Activated T-cell treated with anti-CD3 and anti-CD28 coated beads, Interleukin-2, amount 50 U/mL, for 4 hours (primary cell): ENCODE data around the gene ELF1. TPM values are rescaled to one million over a fixed set of nuclear protein-coding genes. Genes with fewer than 3 reads are reported as not detected.

Source experiments
- ATAC-seq, 2 donors: fragments of 200-7000 bp; cut with Tn5 transposase; one replicate each; pipeline ENCODE4 v1.10.0; 2021
- DNase-seq: peaks from one replicate; pipeline ENCODE4 v3.0.0-alpha.2; 2020
- H3K27me3 Mint-ChIP-seq: one replicate; pipeline ENCODE4 v1.8.0; 2021; ENCODE audit warnings: low read depth, mixed read lengths
- H3K36me3 Mint-ChIP-seq: one replicate; pipeline ENCODE4 v1.8.0; 2022; ENCODE audit warnings: mixed read lengths; ENCODE audit not compliant: insufficient read depth
- H3K4me1 Mint-ChIP-seq: one replicate; pipeline ENCODE4 v1.8.0; 2021; ENCODE audit warnings: low read depth, mixed read lengths
- H3K4me3 Mint-ChIP-seq: one replicate; pipeline ENCODE4 v1.8.0; 2021; ENCODE audit warnings: mild to moderate bottlenecking, moderate library complexity, mixed read lengths
- H3K9me3 Mint-ChIP-seq: one replicate; pipeline ENCODE4 v1.8.0; 2021; ENCODE audit warnings: mixed read lengths
- total RNA-seq, 3 donors: library from RNA; stranded (reverse); gene quantifications; one replicate each; pipeline ENCODE4 v1.2.1, GENCODE V29; 2021

ELF1 gene
- total RNA-seq, 3 donors from 2014 or later: 49.0 to 56.6 (median 55.9) TPM

DNA sequence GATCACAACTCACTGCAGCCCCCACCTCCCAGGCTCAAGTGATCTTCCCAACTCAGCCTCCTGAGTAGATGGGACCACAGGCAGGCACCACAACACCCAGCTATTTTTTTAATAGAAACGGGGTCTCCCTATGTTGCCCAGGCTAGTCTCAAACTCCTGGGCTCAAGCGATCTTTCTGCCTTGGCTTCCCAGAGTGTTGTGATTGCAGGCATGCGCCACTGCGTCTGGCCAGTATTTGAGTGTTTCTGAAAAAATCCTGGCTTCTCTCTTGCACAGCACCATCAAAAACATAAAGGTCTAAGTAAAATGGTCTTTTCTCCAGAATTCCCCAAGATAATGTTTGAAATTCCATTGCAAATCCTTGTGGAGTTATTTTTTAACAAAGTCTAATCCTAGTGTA lies 47.8 kb downstream of the ELF1 start:
- ATAC-seq (no peak), DNase-seq (no peak)
- H3K4me3 Mint-ChIP-seq: peak overlapping the region; percentile 2
- peaks cover 2% of the 10 kb centered on the region for H3K36me3 Mint-ChIP-seq
- no peaks in the 10 kb centered on the region for H3K9me3 Mint-ChIP-seq
- peaks cover 98% of the 10 kb centered on the region for H3K4me1 Mint-ChIP-seq
- H3K27me3 Mint-ChIP-seq: no peaks in the 10 kb centered on the region

DNA sequence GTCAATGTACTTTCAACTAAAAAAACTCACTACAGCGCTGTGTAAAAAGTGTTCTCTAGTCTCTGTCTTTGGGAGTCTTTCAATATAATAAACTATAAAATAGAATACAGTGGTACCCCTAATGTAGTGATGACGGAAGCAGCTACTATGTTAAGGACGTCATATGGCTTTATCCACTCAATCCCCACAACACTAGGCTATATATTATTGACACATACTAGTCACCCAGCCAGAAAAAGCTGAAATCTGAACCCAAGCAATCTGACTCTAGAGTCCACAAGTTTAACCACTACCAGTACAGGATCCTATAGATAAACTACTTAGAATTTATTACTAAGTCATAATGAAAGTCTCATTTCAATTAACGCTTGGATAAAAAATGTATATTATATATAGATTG lies 48.3 kb downstream of the ELF1 start:
- Mint-ChIP-seq H3K27me3 (no peaks in the 10 kb centered on the region), H3K4me1 (peaks cover 97% of the 10 kb centered on the region), H3K4me3 (no peak overlapping the region), H3K9me3 (no peaks in the 10 kb centered on the region), H3K36me3 (peaks cover 2% of the 10 kb centered on the region)
- DNase-seq (no peak), ATAC-seq (no peak)

DNA sequence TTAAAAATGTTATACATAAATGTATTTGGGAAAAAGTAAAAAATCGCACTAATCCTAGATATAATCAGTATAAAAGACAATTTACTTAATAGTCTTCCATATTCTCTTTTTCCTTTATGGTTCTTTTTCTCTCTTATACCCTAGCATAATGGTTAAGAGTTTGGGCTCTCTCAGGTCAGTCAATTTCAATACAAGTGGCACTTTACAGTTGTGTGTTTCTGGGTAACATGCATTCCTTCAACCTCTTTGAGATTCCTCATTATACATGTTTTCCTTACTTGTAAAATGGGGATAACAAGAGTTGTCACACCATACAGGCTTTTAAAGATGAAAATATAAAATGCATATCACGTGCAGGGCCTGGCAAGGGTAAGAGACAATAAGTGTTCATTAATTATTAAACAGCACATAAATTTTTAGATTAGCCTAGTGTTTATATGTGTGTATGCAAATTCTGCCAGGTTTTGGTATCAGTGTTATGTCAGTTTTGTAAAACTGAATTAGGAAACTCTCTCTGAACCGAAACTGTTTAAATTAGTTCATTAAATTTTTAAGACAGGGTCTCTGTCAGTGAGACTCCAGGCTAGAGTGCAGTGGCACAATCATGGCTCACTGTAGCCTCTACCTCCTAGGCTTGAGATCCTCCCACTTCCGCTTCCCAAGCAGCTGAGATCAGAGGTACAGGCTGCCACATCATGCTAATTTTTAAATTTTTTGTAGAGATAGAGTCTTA lies 49.8 kb downstream of the ELF1 start:
- DNase-seq: no peak
- H3K36me3 Mint-ChIP-seq: peaks cover 2% of the 10 kb centered on the region
- peaks cover 96% of the 10 kb centered on the region for H3K4me1 Mint-ChIP-seq
- H3K27me3 Mint-ChIP-seq: no peaks in the 10 kb centered on the region
- peak overlapping the region; percentile 47 for H3K4me3 Mint-ChIP-seq
- ATAC-seq: peak; percentile 72 to 73
- H3K9me3 Mint-ChIP-seq: no peaks in the 10 kb centered on the region

DNA sequence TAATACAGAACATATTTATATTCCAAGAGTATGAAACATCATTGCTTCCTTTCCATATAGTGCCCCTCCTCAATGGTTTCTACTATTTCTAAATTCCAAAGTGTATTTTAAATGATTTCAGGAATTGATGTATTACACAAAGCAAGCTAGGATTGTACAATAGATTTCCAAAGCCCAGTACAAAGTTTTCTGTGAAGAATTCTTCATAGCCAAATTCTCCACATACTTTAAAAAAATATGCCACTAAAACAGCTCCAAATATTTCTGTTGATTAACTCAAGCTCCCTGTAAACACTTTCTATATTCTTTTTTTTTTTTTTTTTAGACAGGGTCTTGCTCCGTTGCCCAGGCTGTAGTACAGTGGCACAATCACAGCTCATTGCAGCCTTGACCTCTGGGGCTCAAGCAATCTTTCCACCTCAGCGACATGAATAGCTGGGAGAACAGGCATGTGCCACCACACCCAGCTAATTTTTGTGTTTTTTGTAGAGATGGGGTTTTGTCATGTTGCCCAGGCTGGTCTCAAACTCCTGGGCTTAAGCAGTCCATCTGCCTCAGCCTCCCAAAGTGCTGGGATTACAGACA lies 50.6 kb downstream of the ELF1 start:
- ATAC-seq (no peak), DNase-seq (no peak)
- Mint-ChIP-seq H3K9me3 (no peaks in the 10 kb centered on the region), H3K4me1 (peaks cover 96% of the 10 kb centered on the region), H3K36me3 (peaks cover 4% of the 10 kb centered on the region), H3K27me3 (no peaks in the 10 kb centered on the region), H3K4me3 (no peak overlapping the region)

DNA sequence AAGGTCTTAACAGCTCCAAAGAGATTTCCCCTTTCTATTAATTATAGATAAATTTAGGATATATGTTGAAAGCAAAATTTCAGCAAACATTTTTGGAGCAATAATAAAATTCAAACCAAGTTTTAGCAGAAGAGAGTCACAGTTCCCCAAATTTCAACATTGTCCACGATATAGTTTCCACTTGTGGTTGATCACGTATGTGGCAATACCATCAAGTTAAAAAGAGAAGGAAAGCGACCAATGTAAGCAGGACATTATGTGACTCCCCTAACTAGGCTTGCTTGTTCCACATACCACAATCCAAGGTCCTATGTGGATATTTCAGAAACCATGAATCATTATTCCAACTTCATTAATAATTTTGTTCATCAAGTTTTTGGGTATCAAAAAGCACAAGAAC lies 52.8 kb downstream of the ELF1 start:
- Mint-ChIP-seq H3K27me3 (no peaks in the 10 kb centered on the region), H3K4me3 (no peak overlapping the region), H3K9me3 (no peaks in the 10 kb centered on the region), H3K4me1 (peaks cover 94% of the 10 kb centered on the region), H3K36me3 (peaks cover 8% of the 10 kb centered on the region)
- DNase-seq (no peak), ATAC-seq (no peak)

DNA sequence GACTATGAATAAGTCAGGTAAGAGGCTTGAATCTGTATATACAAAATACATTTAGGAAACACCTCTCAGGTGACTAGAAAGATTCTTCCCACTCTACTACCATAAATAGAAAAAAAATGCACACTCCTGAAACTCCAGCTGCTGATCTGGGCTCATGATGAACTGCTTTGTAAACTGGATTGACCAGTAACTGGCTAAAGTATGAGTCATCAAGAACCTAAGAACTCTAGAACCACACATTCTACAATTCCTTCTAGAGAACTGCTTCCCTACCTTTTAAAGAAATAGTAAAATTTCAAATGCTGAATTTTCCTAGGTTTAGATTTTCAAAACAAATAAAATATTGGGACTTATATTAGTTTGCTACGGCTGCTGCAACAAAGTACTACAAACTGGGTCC lies 55.2 kb downstream of the ELF1 start:
- ATAC-seq (peak; percentile 53 to 82), DNase-seq (no peak)
- no peak overlapping the region for H3K4me3 Mint-ChIP-seq
- H3K36me3 Mint-ChIP-seq: peaks cover 9% of the 10 kb centered on the region
- H3K27me3 Mint-ChIP-seq: no peaks in the 10 kb centered on the region
- H3K9me3 Mint-ChIP-seq: no peaks in the 10 kb centered on the region
- H3K4me1 Mint-ChIP-seq: peaks cover 85% of the 10 kb centered on the region

DNA sequence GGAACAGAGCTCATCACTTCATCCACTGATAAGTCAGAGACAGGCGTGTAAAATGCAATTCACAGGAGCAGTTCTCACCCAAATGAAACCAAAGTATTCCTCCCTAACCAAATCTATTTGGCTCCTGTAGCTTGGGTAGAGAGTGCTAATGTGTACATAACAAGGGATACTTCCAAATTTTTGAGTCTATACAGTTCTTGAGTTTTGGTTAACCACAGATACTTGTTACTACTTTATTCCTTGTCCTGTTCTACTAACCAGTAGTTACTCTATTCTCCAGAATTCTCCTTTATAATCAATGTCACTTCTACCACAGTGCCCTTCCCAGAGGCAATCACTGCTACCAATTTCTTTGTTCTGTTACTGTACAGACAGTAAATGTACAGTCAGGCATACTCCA lies 57.3 kb downstream of the ELF1 start:
- Mint-ChIP-seq H3K36me3 (peaks cover 25% of the 10 kb centered on the region), H3K9me3 (no peaks in the 10 kb centered on the region), H3K27me3 (no peaks in the 10 kb centered on the region), H3K4me3 (peak overlapping the region; percentile 1), H3K4me1 (peaks cover 78% of the 10 kb centered on the region)
- DNase-seq (no peak), ATAC-seq (peak; percentile 25 to 39)

DNA sequence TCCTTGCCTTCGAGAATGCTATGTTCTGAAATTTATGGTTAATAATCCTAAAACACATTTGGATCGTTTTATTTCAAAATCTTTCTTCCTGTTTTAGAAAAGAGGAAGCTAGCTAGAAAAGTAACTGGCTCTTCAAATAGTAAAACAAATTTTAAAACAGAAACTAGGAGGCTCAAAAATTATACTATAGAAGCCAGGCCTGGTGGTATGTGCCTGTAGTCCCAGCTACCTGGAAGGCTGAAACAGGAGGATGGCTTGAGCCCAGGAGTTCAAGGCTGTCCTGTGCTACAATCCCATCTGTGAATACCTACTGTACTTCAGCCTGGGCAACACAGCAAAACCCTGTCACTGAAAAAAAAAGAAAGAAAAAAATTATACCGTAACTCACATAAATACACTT lies 57.9 kb downstream of the ELF1 start:
- ATAC-seq (no peak), DNase-seq (no peak)
- H3K36me3 Mint-ChIP-seq: peaks cover 26% of the 10 kb centered on the region
- peaks cover 72% of the 10 kb centered on the region for H3K4me1 Mint-ChIP-seq
- H3K27me3 Mint-ChIP-seq: no peaks in the 10 kb centered on the region
- H3K9me3 Mint-ChIP-seq: no peaks in the 10 kb centered on the region
- peak overlapping the region; percentile 1 for H3K4me3 Mint-ChIP-seq

DNA sequence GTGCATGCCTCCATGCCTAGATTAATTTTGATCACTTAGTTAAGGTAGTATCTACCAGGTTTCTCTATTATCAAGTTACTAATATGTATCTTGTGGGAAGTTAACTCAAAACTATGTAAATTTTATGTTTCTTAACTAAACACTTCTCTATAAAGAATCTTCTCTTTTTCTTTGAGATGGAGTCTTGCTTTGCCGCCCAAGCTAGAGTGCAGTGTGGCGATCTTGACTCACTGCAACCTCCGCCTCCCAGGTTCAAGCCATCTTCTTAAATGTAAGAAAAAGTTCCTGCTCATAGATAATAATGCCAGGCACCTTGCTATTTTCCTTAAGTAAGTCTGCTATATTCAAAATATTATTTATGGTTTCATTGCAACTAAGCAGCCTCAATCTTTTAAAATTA lies 58.4 kb downstream of the ELF1 start:
- Mint-ChIP-seq H3K9me3 (no peaks in the 10 kb centered on the region), H3K27me3 (no peaks in the 10 kb centered on the region), H3K36me3 (peaks cover 28% of the 10 kb centered on the region), H3K4me3 (no peak overlapping the region), H3K4me1 (peaks cover 68% of the 10 kb centered on the region)
- ATAC-seq (no peak), DNase-seq (no peak)

DNA sequence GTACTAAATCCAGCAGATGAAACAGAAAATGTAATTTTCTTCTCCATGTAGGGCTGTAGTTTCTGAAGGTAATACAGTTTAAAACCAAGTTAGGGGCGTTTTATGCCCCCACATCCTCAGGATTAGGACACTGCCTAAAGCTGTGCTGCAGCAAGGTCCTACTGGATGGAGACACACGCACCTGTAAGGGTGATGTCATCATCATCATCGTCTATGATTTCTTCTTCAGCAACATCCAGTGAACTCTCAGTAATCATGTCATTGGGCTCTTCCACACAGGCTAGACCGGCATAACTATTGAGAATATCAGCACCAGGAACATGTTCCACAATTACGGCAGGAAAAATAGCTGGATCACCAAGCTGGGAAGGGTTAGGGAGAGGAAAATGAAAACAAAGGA lies 60.5 kb downstream of the ELF1 start:
- Mint-ChIP-seq H3K4me3 (no peak overlapping the region), H3K4me1 (peaks cover 52% of the 10 kb centered on the region), H3K27me3 (no peaks in the 10 kb centered on the region), H3K9me3 (no peaks in the 10 kb centered on the region), H3K36me3 (peaks cover 32% of the 10 kb centered on the region)
- ATAC-seq (no peak), DNase-seq (no peak)

DNA sequence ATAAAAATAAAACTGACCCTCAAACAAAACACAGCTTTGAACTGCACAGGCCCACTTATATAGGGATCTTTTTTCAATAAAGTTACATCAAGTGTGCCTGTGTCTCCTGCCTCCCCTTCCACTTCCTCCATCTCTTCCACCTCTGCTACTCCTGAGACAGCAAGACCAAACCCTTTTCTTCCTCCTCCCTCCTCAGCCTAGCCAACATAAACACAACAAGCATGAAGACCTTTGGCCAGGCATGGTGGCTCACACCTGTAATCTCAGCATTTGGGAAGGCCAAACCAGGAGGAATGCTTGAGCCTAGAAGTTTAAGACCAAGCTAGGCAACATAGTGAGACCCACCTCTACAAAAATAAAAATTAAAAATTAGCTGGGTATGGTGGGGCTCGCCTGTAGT lies 72.6 kb downstream of the ELF1 start:
- Mint-ChIP-seq H3K27me3 (no peaks in the 10 kb centered on the region), H3K4me3 (no peak overlapping the region), H3K4me1 (peaks cover 18% of the 10 kb centered on the region), H3K36me3 (peaks cover 49% of the 10 kb centered on the region), H3K9me3 (no peaks in the 10 kb centered on the region)
- ATAC-seq (no peak), DNase-seq (no peak)

DNA sequence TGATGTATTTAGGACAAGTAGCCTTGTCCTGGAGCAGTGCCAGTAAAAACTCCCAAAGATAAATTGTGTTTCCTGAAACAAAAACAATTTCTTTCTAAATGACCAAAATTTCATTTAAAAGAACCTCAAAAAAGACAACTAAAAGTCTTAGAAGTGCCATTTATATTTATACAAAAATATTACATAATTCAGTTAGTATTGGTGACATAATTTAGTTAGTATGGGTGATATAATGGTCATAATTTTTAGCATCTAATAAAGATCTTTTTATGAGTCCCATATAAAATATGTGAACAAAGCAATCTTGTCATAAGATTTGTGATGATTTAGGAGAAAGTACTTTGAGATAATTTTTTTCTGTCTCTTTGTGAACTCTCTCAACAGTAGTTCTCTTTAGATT lies 76.0 kb downstream of the ELF1 start:
- H3K36me3 Mint-ChIP-seq: peaks cover 45% of the 10 kb centered on the region
- H3K4me3 Mint-ChIP-seq: no peak overlapping the region
- no peaks in the 10 kb centered on the region for H3K9me3 Mint-ChIP-seq
- DNase-seq: no peak
- H3K27me3 Mint-ChIP-seq: no peaks in the 10 kb centered on the region
- peaks cover 19% of the 10 kb centered on the region for H3K4me1 Mint-ChIP-seq
- no peak for ATAC-seq

DNA sequence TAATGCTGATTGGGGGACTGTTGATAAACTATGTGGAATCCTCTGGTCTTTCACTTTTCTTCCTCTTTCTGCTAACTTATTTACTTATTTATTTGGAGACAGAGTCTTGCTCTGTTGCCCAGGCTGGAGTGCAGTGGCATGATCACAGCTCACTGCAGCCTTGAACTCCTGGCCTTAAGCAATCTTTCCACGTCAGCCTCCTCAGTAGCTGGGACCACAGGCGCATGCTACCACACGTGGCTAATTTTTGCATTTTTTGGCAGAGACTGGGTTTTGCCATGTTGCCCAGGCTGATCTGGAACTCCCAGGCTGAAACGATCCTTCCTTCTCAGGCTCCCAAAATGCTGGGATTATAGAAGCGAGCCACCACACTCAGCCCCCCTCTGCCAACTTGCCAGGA lies 77.5 kb downstream of the ELF1 start:
- no peaks in the 10 kb centered on the region for H3K27me3 Mint-ChIP-seq
- H3K4me3 Mint-ChIP-seq: no peak overlapping the region
- H3K9me3 Mint-ChIP-seq: no peaks in the 10 kb centered on the region
- H3K36me3 Mint-ChIP-seq: peaks cover 43% of the 10 kb centered on the region
- ATAC-seq (no peak), DNase-seq (no peak)
- peaks cover 22% of the 10 kb centered on the region for H3K4me1 Mint-ChIP-seq

DNA sequence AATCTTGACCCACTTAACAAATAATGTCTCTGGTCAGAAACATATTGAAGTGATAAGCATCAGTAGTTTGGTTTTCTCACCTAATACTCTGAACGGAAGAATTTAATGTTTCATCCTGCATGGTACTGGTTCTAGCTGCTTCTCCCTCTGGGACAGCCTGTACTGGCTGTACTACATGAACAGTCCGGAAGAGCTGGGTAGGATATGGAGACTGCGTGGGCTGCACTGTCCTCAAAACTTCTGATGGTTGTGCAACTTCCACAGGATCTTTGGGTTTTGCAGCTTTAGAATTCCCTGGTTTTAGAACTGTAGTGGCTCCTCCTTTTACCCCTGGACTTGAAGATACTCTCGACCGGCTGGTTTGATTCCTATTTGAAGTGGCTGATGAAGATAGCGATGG lies 78.3 kb downstream of the ELF1 start:
- H3K4me1 Mint-ChIP-seq: peaks cover 23% of the 10 kb centered on the region
- ATAC-seq (no peak), DNase-seq (no peak)
- H3K27me3 Mint-ChIP-seq: no peaks in the 10 kb centered on the region
- peaks cover 42% of the 10 kb centered on the region for H3K36me3 Mint-ChIP-seq
- no peak overlapping the region for H3K4me3 Mint-ChIP-seq
- H3K9me3 Mint-ChIP-seq: no peaks in the 10 kb centered on the region

DNA sequence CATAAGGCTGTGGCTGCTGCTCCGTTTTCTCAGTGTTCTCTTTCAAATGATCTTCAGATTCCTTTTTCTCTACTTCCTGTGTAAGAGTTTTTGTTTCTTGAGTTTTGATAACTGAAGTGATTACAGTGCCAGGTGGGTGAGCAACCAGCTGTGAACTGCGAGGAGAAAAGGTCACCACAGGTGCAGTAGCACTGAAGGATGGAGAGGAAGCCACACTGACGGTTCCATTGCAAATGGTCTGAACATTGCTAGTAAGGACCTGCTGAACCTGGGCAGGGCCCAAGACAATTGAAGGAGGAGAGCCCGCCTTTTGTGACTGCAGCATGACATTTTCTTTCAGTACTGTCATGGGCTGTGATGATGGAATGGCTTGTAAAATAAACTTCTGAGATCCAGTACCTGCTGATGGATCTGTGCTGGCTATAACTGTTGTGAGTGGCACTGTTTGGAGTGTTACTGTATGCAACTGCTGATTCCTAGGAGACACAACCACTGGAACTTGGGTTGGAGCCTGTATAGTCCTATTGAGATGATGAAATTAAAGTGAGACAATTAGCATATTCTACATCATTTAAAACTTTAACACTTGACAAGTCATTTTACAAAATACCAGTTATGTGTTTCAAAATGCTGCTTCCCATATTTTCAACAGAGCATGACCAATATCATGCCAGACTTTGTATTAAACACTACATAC lies 85.5 kb downstream of the ELF1 start:
- no peak overlapping the region for H3K4me3 Mint-ChIP-seq
- H3K27me3 Mint-ChIP-seq: no peaks in the 10 kb centered on the region
- DNase-seq (no peak), ATAC-seq (peak in 1 of 2 donors; percentile 48)
- H3K9me3 Mint-ChIP-seq: no peaks in the 10 kb centered on the region
- H3K4me1 Mint-ChIP-seq: peaks cover 33% of the 10 kb centered on the region
- H3K36me3 Mint-ChIP-seq: peaks cover 36% of the 10 kb centered on the region
